Body of pancreas (tissue), 4 donors: ENCODE data around the gene GRIA3.
"Not testable (repeated sequence)": the region's sequence is repeated elsewhere in the genome, so short reads cannot be mapped to it uniquely, and the experiment has no call there.

Experiments
- POLR2A ChIP-seq, 3 donors: fragments of 450-650 bp; IDR thresholded peaks; one replicate each; pipeline ENCODE4 v1.6.1; 2016; ENCODE audit warnings: antibody characterized with exemption in 3 of 3, mild to moderate bottlenecking in 2 of 3
- TF ChIP-seq, protein P1 (sequence below), 7 experiments: fragments of 450-650 bp in 4 of 7; fragments of 200-600 bp in 3 of 7; sonication (generic) in 3 of 7; IDR thresholded peaks; one replicate each; pipeline ENCODE4 v1.5.1; 2016 to 2019; ENCODE audit warnings: antibody characterized with exemption in 7 of 7

DNA sequence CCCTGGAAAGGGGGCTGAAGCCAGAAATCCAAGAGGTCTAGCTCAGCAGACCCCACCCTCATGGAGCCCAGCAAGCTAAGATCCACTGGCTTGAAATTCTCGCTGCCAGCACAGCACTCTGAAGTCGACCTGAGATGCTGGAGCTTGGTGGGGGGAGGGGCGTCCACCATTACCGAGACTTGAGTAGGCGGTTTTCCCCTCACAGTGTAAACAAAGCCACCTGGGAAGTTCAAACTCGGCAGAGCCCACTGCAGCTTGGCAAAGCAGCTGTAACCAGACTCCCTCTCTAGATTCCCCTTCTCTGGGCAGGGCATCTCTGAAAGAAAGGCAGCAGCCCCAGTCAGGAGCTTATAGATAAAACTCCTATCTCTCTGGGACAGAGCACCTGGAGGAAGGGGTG, 99.3 kb downstream of the GRIA3 start:
- not testable (repeated sequence) for TF ChIP-seq POLR2A (IDR thresholded peaks at IDR 0.05)
- TF ChIP-seq, protein P1, sequence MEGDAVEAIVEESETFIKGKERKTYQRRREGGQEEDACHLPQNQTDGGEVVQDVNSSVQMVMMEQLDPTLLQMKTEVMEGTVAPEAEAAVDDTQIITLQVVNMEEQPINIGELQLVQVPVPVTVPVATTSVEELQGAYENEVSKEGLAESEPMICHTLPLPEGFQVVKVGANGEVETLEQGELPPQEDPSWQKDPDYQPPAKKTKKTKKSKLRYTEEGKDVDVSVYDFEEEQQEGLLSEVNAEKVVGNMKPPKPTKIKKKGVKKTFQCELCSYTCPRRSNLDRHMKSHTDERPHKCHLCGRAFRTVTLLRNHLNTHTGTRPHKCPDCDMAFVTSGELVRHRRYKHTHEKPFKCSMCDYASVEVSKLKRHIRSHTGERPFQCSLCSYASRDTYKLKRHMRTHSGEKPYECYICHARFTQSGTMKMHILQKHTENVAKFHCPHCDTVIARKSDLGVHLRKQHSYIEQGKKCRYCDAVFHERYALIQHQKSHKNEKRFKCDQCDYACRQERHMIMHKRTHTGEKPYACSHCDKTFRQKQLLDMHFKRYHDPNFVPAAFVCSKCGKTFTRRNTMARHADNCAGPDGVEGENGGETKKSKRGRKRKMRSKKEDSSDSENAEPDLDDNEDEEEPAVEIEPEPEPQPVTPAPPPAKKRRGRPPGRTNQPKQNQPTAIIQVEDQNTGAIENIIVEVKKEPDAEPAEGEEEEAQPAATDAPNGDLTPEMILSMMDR (IDR thresholded peaks at IDR 0.05), result not testable (repeated sequence)
